ENCODE data around the gene RTKN2. TPM values are rescaled to one million over a fixed set of nuclear protein-coding genes. Genes with fewer than 3 reads are reported as not detected.

Gene RTKN2
- total and polyA plus RNA-seq, 2 donors (not counting 1 experiment from before 2014, with no cell fraction given): 0.07 to 0.22 TPM

- H3K4me1 ChIP-seq (ENCODE audit: control insufficient read depth in 2 of 2, insufficient read depth in 2 of 2, low read length in 2 of 2): peaks cover 22% of the 10 kb centered on the region in 2 donors
- peak overlapping the region; percentile 51 for H3K4me2 ChIP-seq (replicated peaks; ENCODE audit: low read depth, low read length, poor library complexity, severe bottlenecking)
- intact Hi-C loops (cut with micrococcal nuclease): loop anchor here (2.0 to 5.0 kb wide), 3 partner anchors 21 to 123 kb away; no protein-coding TSS in a partner anchor
- ChIA-PET POLR2A (interaction anchor here (0.7 kb wide), 1 partner anchor 634 kb away, joined by 4 read pairs; no protein-coding TSS in a partner anchor), CTCF (no interaction called here)
- no peak for TF ChIP-seq EZH2 (IDR thresholded peaks at IDR 0.05; ENCODE audit: borderline replicate concordance, insufficient read depth, low read depth, low read length, poor library complexity, severe bottlenecking)
- TF ChIP-seq, protein P1, sequence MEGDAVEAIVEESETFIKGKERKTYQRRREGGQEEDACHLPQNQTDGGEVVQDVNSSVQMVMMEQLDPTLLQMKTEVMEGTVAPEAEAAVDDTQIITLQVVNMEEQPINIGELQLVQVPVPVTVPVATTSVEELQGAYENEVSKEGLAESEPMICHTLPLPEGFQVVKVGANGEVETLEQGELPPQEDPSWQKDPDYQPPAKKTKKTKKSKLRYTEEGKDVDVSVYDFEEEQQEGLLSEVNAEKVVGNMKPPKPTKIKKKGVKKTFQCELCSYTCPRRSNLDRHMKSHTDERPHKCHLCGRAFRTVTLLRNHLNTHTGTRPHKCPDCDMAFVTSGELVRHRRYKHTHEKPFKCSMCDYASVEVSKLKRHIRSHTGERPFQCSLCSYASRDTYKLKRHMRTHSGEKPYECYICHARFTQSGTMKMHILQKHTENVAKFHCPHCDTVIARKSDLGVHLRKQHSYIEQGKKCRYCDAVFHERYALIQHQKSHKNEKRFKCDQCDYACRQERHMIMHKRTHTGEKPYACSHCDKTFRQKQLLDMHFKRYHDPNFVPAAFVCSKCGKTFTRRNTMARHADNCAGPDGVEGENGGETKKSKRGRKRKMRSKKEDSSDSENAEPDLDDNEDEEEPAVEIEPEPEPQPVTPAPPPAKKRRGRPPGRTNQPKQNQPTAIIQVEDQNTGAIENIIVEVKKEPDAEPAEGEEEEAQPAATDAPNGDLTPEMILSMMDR (IDR thresholded peaks at IDR 0.05): no peak
- H4K20me1 ChIP-seq (ENCODE audit: control insufficient read depth, insufficient read depth, low read length, poor library complexity, severe bottlenecking): no peaks in the 10 kb centered on the region
- DNase-seq (no peak), ATAC-seq (ENCODE audit: low read depth) (no peak)
- no peak overlapping the region for H3K9ac ChIP-seq (ENCODE audit: low read length)
- 86% methylated on average over 1 of the region's 4 CpGs for WGBS (ENCODE audit: insufficient coverage)
- Mint-ChIP-seq H3K4me1 (peaks cover 25% of the 10 kb centered on the region), H3K27ac (no peak overlapping the region), H3K27me3 (no peaks in the 10 kb centered on the region), H3K4me3 (no peak overlapping the region), H3K9me3 (ENCODE audit: insufficient read depth) (no peaks in the 10 kb centered on the region)
- H3K27me3 ChIP-seq (replicated peaks in 1 of 4; ENCODE audit: control extremely low read depth in 1 of 4, control insufficient read depth in 3 of 4, insufficient read depth in 4 of 4, low read length in 3 of 4): no peaks in the 10 kb centered on the region
- no peak overlapping the region for H3K27ac ChIP-seq (ENCODE audit: low read length in 2 of 2)
- H3K36me3 ChIP-seq (replicated peaks in 1 of 2; ENCODE audit: control extremely low read depth in 1 of 2, control insufficient read depth in 1 of 2, extremely low read depth in 1 of 2, insufficient read depth in 2 of 2, low read length in 1 of 2): no peaks in the 10 kb centered on the region
- H3K9me3 ChIP-seq (ENCODE audit: control extremely low read depth in 1 of 3, control insufficient read depth in 2 of 3, insufficient read depth in 1 of 3, low read length in 2 of 3): peaks cover 0 to 7% (median 0%) of the 10 kb centered on the region in 3 donors
- no peak overlapping the region for H3K4me3 ChIP-seq (ENCODE audit: control extremely low read depth in 1 of 5, extremely low read depth in 1 of 5, insufficient read depth in 1 of 5, low read depth in 2 of 5, low read length in 4 of 5)
- H2AFZ ChIP-seq (ENCODE audit: insufficient read depth, low read depth, low read length, poor library complexity, severe bottlenecking): no peak overlapping the region
- no peaks in the 10 kb centered on the region for H3K79me2 ChIP-seq (ENCODE audit: control insufficient read depth, insufficient read depth, low read length)
Measured at GRCh38 chr10:62165803-62166202, 102.8 kb downstream of the RTKN2 start.

GRCh38 chr10:62163024-62163423, 105.6 kb downstream of the RTKN2 start:
- H3K9me3 ChIP-seq (ENCODE audit: control extremely low read depth in 1 of 3, control insufficient read depth in 2 of 3, insufficient read depth in 1 of 3, low read length in 2 of 3): peaks cover 0 to 4% (median 0%) of the 10 kb centered on the region in 3 donors
- no peaks in the 10 kb centered on the region for H3K9me3 Mint-ChIP-seq (ENCODE audit: insufficient read depth)
- no peak overlapping the region for H3K27ac Mint-ChIP-seq
- no peaks in the 10 kb centered on the region for H4K20me1 ChIP-seq (ENCODE audit: control insufficient read depth, insufficient read depth, low read length, poor library complexity, severe bottlenecking)
- no peak for DNase-seq
- intact Hi-C loops (cut with micrococcal nuclease): no loop called here
- no peak overlapping the region for H2AFZ ChIP-seq (ENCODE audit: insufficient read depth, low read depth, low read length, poor library complexity, severe bottlenecking)
- peaks cover 21% of the 10 kb centered on the region in 2 donors for H3K4me1 ChIP-seq (ENCODE audit: control insufficient read depth in 2 of 2, insufficient read depth in 2 of 2, low read length in 2 of 2)
- H3K27me3 Mint-ChIP-seq: no peaks in the 10 kb centered on the region
- H3K4me3 ChIP-seq (ENCODE audit: control extremely low read depth in 1 of 5, extremely low read depth in 1 of 5, insufficient read depth in 1 of 5, low read depth in 2 of 5, low read length in 4 of 5): no peak overlapping the region
- no peaks in the 10 kb centered on the region for H3K36me3 ChIP-seq (replicated peaks in 1 of 2; ENCODE audit: control extremely low read depth in 1 of 2, control insufficient read depth in 1 of 2, extremely low read depth in 1 of 2, insufficient read depth in 2 of 2, low read length in 1 of 2)
- CTCF ChIA-PET: no interaction called here
- TF ChIP-seq, protein P1 (IDR thresholded peaks at IDR 0.05): no peak
- TF ChIP-seq EZH2 (IDR thresholded peaks at IDR 0.05; ENCODE audit: borderline replicate concordance, insufficient read depth, low read depth, low read length, poor library complexity, severe bottlenecking): no peak
- no peak overlapping the region for H3K4me2 ChIP-seq (replicated peaks; ENCODE audit: low read depth, low read length, poor library complexity, severe bottlenecking)
- no peak overlapping the region for H3K9ac ChIP-seq (ENCODE audit: low read length)
- H3K79me2 ChIP-seq (ENCODE audit: control insufficient read depth, insufficient read depth, low read length): no peaks in the 10 kb centered on the region
- no peak overlapping the region for H3K27ac ChIP-seq (ENCODE audit: low read length in 2 of 2)
- H3K27me3 ChIP-seq (replicated peaks in 1 of 4; ENCODE audit: control extremely low read depth in 1 of 4, control insufficient read depth in 3 of 4, insufficient read depth in 4 of 4, low read length in 3 of 4): no peaks in the 10 kb centered on the region
- no peak overlapping the region for H3K4me3 Mint-ChIP-seq
- no peak for ATAC-seq (ENCODE audit: low read depth)
- WGBS (ENCODE audit: insufficient coverage): no CpG with 5 or more reads among the region's 2 CpGs
- H3K4me1 Mint-ChIP-seq: peaks cover 21% of the 10 kb centered on the region
- POLR2A ChIA-PET: no interaction called here
